Measurements from ENCODE around the gene APOO.

APOO gene

DNA sequence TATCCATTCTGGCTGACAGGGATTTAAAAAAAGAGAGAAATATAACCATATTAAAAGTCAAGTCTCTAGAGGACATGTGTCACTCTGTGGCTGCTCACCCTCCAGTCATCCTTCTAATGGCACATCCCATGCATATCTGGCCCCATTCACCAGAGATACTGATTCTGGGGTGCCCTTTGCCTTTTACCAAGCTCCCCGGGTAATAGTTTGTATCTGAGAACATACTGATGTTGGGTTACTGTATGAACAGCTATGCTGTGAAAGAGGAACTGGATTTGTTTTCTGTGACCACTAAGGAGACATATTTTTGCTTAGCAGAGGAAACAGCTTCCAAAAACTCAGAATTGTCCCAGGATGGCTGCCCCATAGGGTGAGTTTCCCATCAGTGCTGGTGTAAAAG is 68.8 kb downstream of the APOO start:
- TF ChIP-seq, protein P1, sequence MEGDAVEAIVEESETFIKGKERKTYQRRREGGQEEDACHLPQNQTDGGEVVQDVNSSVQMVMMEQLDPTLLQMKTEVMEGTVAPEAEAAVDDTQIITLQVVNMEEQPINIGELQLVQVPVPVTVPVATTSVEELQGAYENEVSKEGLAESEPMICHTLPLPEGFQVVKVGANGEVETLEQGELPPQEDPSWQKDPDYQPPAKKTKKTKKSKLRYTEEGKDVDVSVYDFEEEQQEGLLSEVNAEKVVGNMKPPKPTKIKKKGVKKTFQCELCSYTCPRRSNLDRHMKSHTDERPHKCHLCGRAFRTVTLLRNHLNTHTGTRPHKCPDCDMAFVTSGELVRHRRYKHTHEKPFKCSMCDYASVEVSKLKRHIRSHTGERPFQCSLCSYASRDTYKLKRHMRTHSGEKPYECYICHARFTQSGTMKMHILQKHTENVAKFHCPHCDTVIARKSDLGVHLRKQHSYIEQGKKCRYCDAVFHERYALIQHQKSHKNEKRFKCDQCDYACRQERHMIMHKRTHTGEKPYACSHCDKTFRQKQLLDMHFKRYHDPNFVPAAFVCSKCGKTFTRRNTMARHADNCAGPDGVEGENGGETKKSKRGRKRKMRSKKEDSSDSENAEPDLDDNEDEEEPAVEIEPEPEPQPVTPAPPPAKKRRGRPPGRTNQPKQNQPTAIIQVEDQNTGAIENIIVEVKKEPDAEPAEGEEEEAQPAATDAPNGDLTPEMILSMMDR (IDR thresholded peaks at IDR 0.05; ENCODE audit: low read length, missing control alignments) = no peak
- no peak overlapping the region for H3K4me3 ChIP-seq (replicated peaks; ENCODE audit: low read depth, low read length)
- DNase-seq (ENCODE audit: low read depth) = no peak

DNA sequence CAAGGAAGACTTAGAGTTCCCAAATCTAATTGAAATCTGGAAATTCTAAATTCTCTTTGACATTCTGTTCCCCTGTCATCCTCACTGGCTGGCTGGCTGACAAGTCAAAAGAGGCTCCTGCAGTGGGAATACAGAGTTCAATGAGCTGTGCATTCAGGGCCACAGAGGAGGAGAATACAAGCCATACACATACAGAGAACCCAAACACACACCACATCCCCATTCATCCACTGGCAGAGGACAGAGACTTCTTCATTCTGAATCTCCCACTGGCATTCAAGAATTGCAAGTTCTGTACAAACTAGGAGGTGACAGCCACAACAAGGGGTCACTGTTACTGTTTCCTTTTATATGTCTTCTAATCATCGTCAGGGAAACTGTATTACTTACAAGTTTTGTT is 75.0 kb downstream of the APOO start:
- no peak overlapping the region for H3K4me3 ChIP-seq (replicated peaks; ENCODE audit: low read depth, low read length)
- TF ChIP-seq, protein P1 (IDR thresholded peaks at IDR 0.05; ENCODE audit: low read length, missing control alignments) = no peak
- DNase-seq (ENCODE audit: low read depth) = no peak

DNA sequence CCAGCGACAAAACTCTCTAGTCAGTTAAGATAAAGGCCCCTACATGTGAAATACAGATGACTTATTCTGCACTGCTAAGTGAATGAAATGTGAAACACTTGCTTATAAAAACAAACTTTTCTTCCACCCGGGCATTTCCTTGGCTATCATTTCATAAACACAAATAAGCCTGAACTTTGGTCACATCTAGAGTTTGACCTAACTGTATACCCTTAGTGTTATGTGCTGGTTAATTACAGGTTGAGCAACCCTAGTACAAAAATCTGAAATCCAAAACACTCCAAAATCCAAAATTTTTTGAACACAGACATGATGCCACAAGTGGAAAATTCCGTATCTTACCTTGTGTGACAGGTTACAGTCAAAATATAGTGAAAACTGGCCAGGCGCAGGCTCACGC is 78.9 kb downstream of the APOO start:
- TF ChIP-seq, protein P1 (IDR thresholded peaks at IDR 0.05; ENCODE audit: low read length, missing control alignments) = no peak
- H3K4me3 ChIP-seq (replicated peaks; ENCODE audit: low read depth, low read length) = no peak overlapping the region
- DNase-seq (ENCODE audit: low read depth) = no peak

DNA sequence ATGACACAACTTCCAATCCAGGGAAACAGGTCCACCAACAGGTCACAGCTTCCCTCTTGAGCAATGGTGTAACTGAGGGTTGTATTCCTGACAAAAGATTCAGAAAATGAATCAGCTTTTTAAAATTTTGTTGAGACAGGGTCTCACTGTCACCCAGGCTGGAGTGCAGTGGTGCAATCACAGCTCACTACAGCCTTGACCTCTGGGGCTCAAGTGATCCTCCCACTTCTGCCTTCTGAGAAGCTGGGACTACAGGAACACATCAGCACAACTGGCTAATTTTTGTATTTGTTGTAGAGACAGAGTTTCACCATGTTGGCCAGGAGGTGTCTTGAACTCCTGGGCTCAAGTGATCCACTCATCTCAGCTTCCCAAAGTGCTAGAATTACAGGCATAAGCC is 81.1 kb downstream of the APOO start:
- no peak for DNase-seq (ENCODE audit: low read depth)
- no peak overlapping the region for H3K4me3 ChIP-seq (replicated peaks; ENCODE audit: low read depth, low read length)
- TF ChIP-seq, protein P1 (IDR thresholded peaks at IDR 0.05; ENCODE audit: low read length, missing control alignments) = no peak

DNA sequence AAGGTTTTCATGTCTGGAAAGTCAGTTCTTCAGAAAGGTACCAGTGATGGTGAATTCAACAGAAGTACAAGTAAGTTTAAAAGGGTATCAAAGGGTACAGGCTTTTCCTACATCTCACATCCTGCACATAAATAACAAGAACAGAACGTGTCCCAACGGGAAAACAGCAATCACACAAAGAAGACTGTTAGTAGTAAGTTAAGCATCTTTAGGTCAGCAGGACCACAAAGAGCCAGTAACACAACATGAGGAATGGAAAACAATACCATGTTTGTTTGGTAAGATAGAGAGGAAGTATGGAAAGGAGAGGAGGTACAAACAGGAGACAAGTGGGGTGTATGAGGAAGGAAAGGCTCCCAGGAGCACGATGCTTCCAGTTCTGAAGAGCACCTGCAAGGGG is 81.5 kb downstream of the APOO start:
- DNase-seq (ENCODE audit: low read depth) = no peak
- no peak overlapping the region for H3K4me3 ChIP-seq (replicated peaks; ENCODE audit: low read depth, low read length)
- TF ChIP-seq, protein P1 (IDR thresholded peaks at IDR 0.05; ENCODE audit: low read length, missing control alignments) = no peak

DNA sequence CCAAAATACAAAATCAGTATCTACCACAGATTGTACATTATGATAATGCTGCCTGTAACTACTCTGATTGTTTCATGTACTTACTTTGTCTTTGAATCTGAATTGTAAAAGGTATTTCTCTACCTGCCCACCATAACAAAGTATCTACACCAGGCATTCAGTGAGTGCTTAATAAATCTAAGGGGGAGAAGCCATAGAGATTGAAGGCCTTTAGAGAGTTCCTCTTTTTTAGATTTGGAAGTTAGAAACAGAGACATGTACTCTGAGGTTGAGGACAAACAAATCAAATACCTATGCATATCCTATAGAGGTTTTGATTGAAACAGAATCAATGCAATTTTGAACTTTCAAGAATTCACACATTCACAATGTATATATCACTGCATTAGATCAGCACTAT is 82.1 kb downstream of the APOO start:
- no peak for DNase-seq (ENCODE audit: low read depth)
- no peak overlapping the region for H3K4me3 ChIP-seq (replicated peaks; ENCODE audit: low read depth, low read length)
- TF ChIP-seq, protein P1 (IDR thresholded peaks at IDR 0.05; ENCODE audit: low read length, missing control alignments) = no peak

DNA sequence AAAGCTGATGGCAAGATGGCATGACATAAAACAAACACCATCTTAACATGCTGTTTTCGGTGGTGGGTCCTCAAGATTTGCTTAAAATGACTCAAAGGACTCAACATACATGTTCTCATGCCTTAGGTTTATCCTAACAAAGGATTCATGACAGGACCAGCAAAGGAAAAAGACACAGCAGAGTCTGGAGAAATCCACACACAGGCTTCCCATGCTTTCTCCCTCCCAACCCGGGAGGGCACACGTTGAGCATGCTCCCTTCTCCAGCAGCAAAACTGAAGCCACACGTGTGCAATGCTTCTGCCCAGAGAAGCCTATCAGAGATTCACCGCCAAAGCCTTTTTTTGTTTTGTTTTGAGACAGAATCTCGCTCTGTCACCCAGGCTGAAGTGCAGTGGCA is 84.9 kb downstream of the APOO start:
- DNase-seq (ENCODE audit: low read depth) = no peak
- TF ChIP-seq, protein P1 (IDR thresholded peaks at IDR 0.05; ENCODE audit: low read length, missing control alignments) = no peak
- no peak overlapping the region for H3K4me3 ChIP-seq (replicated peaks; ENCODE audit: low read depth, low read length)
